ENCODE data around the gene CRLF2.

DNA sequence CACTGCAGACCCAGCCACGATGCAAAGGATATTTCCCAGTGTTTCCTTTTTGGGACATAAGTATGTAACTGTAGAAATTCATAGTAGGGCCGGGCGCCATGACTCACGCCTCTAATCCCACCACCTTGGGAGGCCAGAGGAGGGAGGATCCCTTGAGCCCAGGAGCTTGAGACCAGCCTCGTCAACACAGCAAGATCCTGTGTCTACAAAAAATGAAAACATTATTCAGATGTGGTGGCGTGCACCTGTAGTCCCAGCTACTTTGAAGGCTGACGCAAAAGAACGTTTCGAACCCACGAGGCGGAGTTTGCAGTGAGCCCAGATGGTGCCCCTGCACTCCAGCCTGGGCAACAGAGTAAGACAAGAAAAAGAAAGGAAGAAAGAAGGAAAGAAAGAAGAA lies 49.2 kb downstream of the CRLF2 start:
- TF ChIP-seq, protein P1, sequence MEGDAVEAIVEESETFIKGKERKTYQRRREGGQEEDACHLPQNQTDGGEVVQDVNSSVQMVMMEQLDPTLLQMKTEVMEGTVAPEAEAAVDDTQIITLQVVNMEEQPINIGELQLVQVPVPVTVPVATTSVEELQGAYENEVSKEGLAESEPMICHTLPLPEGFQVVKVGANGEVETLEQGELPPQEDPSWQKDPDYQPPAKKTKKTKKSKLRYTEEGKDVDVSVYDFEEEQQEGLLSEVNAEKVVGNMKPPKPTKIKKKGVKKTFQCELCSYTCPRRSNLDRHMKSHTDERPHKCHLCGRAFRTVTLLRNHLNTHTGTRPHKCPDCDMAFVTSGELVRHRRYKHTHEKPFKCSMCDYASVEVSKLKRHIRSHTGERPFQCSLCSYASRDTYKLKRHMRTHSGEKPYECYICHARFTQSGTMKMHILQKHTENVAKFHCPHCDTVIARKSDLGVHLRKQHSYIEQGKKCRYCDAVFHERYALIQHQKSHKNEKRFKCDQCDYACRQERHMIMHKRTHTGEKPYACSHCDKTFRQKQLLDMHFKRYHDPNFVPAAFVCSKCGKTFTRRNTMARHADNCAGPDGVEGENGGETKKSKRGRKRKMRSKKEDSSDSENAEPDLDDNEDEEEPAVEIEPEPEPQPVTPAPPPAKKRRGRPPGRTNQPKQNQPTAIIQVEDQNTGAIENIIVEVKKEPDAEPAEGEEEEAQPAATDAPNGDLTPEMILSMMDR (IDR thresholded peaks at IDR 0.05; ENCODE audit: extremely low read depth in 1 of 2, insufficient read depth in 1 of 2, low read depth in 1 of 2, low read length in 2 of 2): no peak
- TF ChIP-seq POLR2A (IDR thresholded peaks at IDR 0.05; ENCODE audit: low read depth, low read length) (no peak), EZH2 (IDR thresholded peaks at IDR 0.05; ENCODE audit: borderline replicate concordance, low read depth, low read length, severe bottlenecking) (no peak), MYC (IDR thresholded peaks at IDR 0.05; ENCODE audit: low read depth, low read length) (no peak), POLR2AphosphoS5 (IDR thresholded peaks at IDR 0.05; ENCODE audit: insufficient read depth, low read depth, low read length) (no peak)
